BLaER1 treated with 17β-estradiol and CSF1 and Interleukin-3, amounts not matched to agents 10 nM and 100 nM (cell line): ENCODE results near the gene PCBD1.
A peak's percentile ranks its signal among the peaks of the same experiment; 100 is the strongest.

Experiments used
- H3K27ac ChIP-seq, 11 experiments: shearing (Covaris generic); formaldehyde crosslinking; 2 replicates each; pipeline ENCODE4 v1.8.1; 2022
- H3K27me3 ChIP-seq, 11 experiments: shearing (Covaris generic); formaldehyde crosslinking; 2 replicates each; pipeline ENCODE4 v1.8.1; 2022
- H3K36me3 ChIP-seq, 11 experiments: shearing (Covaris generic); formaldehyde crosslinking; 2 replicates each; pipeline ENCODE4 v1.8.1; 2022
- H3K4me1 ChIP-seq, 10 experiments: shearing (Covaris generic); formaldehyde crosslinking; 2 replicates each; pipeline ENCODE4 v1.8.1; 2022
- H3K4me2 ChIP-seq, 11 experiments: shearing (Covaris generic); formaldehyde crosslinking; 2 replicates each; pipeline ENCODE4 v1.8.1; 2022
- H3K4me3 ChIP-seq, 10 experiments: shearing (Covaris generic); formaldehyde crosslinking; 2 replicates each; pipeline ENCODE4 v1.8.1; 2022
- H3K9ac ChIP-seq, 11 experiments: shearing (Covaris generic); formaldehyde crosslinking; 2 replicates each; pipeline ENCODE4 v1.8.1; 2022
- H3K9me3 ChIP-seq, 11 experiments: shearing (Covaris generic); formaldehyde crosslinking; replicated peaks in 1 of 11; 2 replicates each; pipeline ENCODE4 v1.8.1; 2022
- H4K20me1 ChIP-seq, 11 experiments: shearing (Covaris generic); formaldehyde crosslinking; 2 replicates each; pipeline ENCODE4 v1.8.1; 2022
- Cebpa-rat ChIP-seq, 11 experiments: shearing (Covaris generic); IDR thresholded peaks; 2 replicates each; pipeline ENCODE4 v1.8.1; 2022

Gene PCBD1

GRCh38 chr10:70906953-70907636 is 18.7 kb upstream of the PCBD1 start:
- H3K27ac ChIP-seq = peak overlapping the region in 1 of 11 experiments; percentile 44; a peak in 2 of 22 replicates
- no peaks in the 10 kb centered on the region for H3K36me3 ChIP-seq
- peaks cover 13 to 36% (median 29%) of the 10 kb centered on the region in 10 experiments; a peak in 19 of 20 replicates for H3K4me1 ChIP-seq
- TF ChIP-seq Cebpa-rat (IDR thresholded peaks at IDR 0.05) = no peak
- H3K4me3 ChIP-seq = peak overlapping the region in 1 of 10 experiments; percentile 35; a peak in 2 of 20 replicates
- peaks cover 0 to 5% (median 0%) of the 10 kb centered on the region in 11 experiments; a peak in 4 of 22 replicates for H3K9me3 ChIP-seq
- peaks cover 0 to 7% (median 0%) of the 10 kb centered on the region in 11 experiments; a peak in 1 of 22 replicates for H4K20me1 ChIP-seq
- no peaks in the 10 kb centered on the region for H3K27me3 ChIP-seq
- peak overlapping the region in 8 of 11 experiments; percentile 27 to 69 (median 48); a peak in 13 of 22 replicates for H3K9ac ChIP-seq
- peak overlapping the region; percentile 26 to 89 (median 73); a peak in 21 of 22 replicates for H3K4me2 ChIP-seq

- Histone ChIP-seq H3K9me3 (no peaks in the 10 kb centered on the region), H3K27me3 (no peaks in the 10 kb centered on the region), H3K27ac (no peak overlapping the region), H3K9ac (no peak overlapping the region), H4K20me1 (peaks cover 0 to 7% (median 0%) of the 10 kb centered on the region in 11 experiments; a peak in 1 of 22 replicates), H3K4me2 (0 out of 22 replicates have a peak overlapping the region, but pooled peaks of 1 of the 11 experiments have one; percentile 80), H3K36me3 (no peaks in the 10 kb centered on the region), H3K4me3 (no peak overlapping the region), H3K4me1 (peaks cover 13 to 36% (median 29%) of the 10 kb centered on the region in 10 experiments; a peak in 19 of 20 replicates)
- TF ChIP-seq Cebpa-rat (IDR thresholded peaks at IDR 0.05) = no peak
These were observed 17.8 kb upstream of the PCBD1 start for GRCh38 chr10:70906031-70906783.

GRCh38 chr10:70905071-70906021 is 17.0 kb upstream of the PCBD1 start:
- H3K4me1 ChIP-seq = peaks cover 13 to 36% (median 29%) of the 10 kb centered on the region in 10 experiments; a peak in 19 of 20 replicates
- no peaks in the 10 kb centered on the region for H3K27me3 ChIP-seq
- H3K27ac ChIP-seq = no peak overlapping the region
- no peaks in the 10 kb centered on the region for H3K9me3 ChIP-seq
- peaks cover 0 to 7% (median 0%) of the 10 kb centered on the region in 11 experiments; a peak in 1 of 22 replicates for H4K20me1 ChIP-seq
- no peak overlapping the region; a peak in 1 of 22 replicates for H3K9ac ChIP-seq
- TF ChIP-seq Cebpa-rat (IDR thresholded peaks at IDR 0.05) = no peak
- no peak overlapping the region for H3K4me2 ChIP-seq
- H3K4me3 ChIP-seq = no peak overlapping the region
- no peaks in the 10 kb centered on the region for H3K36me3 ChIP-seq

- Histone ChIP-seq H3K4me2 (peak overlapping the region in 7 of 11 experiments; percentile 2 to 32 (median 17); a peak in 5 of 22 replicates), H3K27ac (no peak overlapping the region)
- TF ChIP-seq Cebpa-rat (IDR thresholded peaks at IDR 0.05) = no peak
These were observed 15.0 kb upstream of the PCBD1 start for GRCh38 chr10:70903262-70903921.

GRCh38 chr10:70902661-70903261 is 14.4 kb upstream of the PCBD1 start:
- Histone ChIP-seq H4K20me1 (peaks cover 0 to 7% (median 0%) of the 10 kb centered on the region in 11 experiments; a peak in 1 of 22 replicates), H3K4me2 (peak overlapping the region in 7 of 11 experiments; percentile 2 to 32 (median 17); a peak in 5 of 22 replicates), H3K4me3 (no peak overlapping the region), H3K27ac (no peak overlapping the region), H3K4me1 (peaks cover 8 to 24% (median 20%) of the 10 kb centered on the region in 10 experiments; a peak in 19 of 20 replicates), H3K27me3 (no peaks in the 10 kb centered on the region), H3K36me3 (no peaks in the 10 kb centered on the region), H3K9me3 (no peaks in the 10 kb centered on the region), H3K9ac (no peak overlapping the region)
- no peak for TF ChIP-seq Cebpa-rat (IDR thresholded peaks at IDR 0.05)

More at GRCh38 chr10:70903262-70903921, 15.0 kb upstream of the PCBD1 start:
- no peak overlapping the region for H3K9ac ChIP-seq
- H4K20me1 ChIP-seq = peaks cover 0 to 7% (median 0%) of the 10 kb centered on the region in 11 experiments; a peak in 1 of 22 replicates
- no peaks in the 10 kb centered on the region for H3K36me3 ChIP-seq
- H3K4me3 ChIP-seq = no peak overlapping the region
- no peaks in the 10 kb centered on the region for H3K9me3 ChIP-seq
- peaks cover 13 to 31% (median 27%) of the 10 kb centered on the region in 10 experiments; a peak in 19 of 20 replicates for H3K4me1 ChIP-seq
- no peaks in the 10 kb centered on the region for H3K27me3 ChIP-seq

GRCh38 chr10:70901276-70901878 is 13.0 kb upstream of the PCBD1 start:
- peaks cover 0 to 12% (median 9%) of the 10 kb centered on the region in 10 experiments; a peak in 12 of 20 replicates for H3K4me1 ChIP-seq
- peaks cover 0 to 7% (median 0%) of the 10 kb centered on the region in 11 experiments; a peak in 1 of 22 replicates for H4K20me1 ChIP-seq
- 0 out of 22 replicates have a peak, but pooled peaks cover 0 to 4% (median 0%) of the 10 kb centered on the region in 11 experiments for H3K9me3 ChIP-seq
- no peak overlapping the region for H3K4me3 ChIP-seq
- no peaks in the 10 kb centered on the region for H3K27me3 ChIP-seq
- H3K27ac ChIP-seq = no peak overlapping the region
- H3K4me2 ChIP-seq = no peak overlapping the region
- H3K36me3 ChIP-seq = no peaks in the 10 kb centered on the region
- no peak for TF ChIP-seq Cebpa-rat (IDR thresholded peaks at IDR 0.05)
- no peak overlapping the region for H3K9ac ChIP-seq

GRCh38 chr10:70899096-70899495 is 10.7 kb upstream of the PCBD1 start:
- Histone ChIP-seq H3K9me3 (0 out of 22 replicates have a peak, but pooled peaks cover 0 to 5% (median 0%) of the 10 kb centered on the region in 11 experiments), H3K4me1 (peaks cover 0 to 12% (median 8%) of the 10 kb centered on the region in 10 experiments; a peak in 12 of 20 replicates), H3K27ac (no peak overlapping the region), H3K9ac (no peak overlapping the region), H3K27me3 (no peaks in the 10 kb centered on the region), H3K4me3 (no peak overlapping the region), H3K36me3 (no peaks in the 10 kb centered on the region), H4K20me1 (no peaks in the 10 kb centered on the region), H3K4me2 (no peak overlapping the region)
- no peak for TF ChIP-seq Cebpa-rat (IDR thresholded peaks at IDR 0.05)
